SW 1271 (cell line): Measurements from ENCODE around the gene SLC34A2.
"Not testable (repeated sequence)": the region's sequence is repeated elsewhere in the genome, so short reads cannot be mapped to it uniquely, and the experiment has no call there.

Experiments
- DNase-seq, 2 experiments: peaks; one replicate each; lab custom pipeline; 2025; lab: John Stamatoyannopoulos, UW

Gene SLC34A2

GRCh38 chr4:25654971-25655963 lies at the start of gene SLC34A2:
TSS of gene SLC34A2 (plus strand) at chr4:25655851. CDS start at chr4:25662501, 6,650 bp downstream.
- no peak for DNase-seq

DNA sequence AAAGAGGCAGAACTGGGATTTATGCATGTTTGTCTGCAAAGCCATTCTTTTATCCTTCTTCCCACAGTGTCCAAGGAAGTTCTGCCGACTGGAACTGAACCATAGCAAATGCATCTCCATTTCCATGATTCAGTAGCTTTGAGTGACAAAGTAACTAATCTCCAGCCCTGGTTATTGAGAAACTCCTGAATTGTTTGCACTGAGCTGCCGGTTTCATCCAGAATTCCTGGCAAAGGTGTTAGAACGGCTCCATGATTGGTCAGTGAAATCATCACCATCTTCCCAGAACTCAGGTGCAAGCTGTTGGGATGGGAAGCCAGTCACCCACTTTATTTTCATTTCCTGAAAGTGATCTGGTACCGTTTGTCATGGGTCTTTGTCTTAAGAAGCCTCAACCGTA lies 47.0 kb upstream of the SLC34A2 start:
- no peak for DNase-seq

DNA sequence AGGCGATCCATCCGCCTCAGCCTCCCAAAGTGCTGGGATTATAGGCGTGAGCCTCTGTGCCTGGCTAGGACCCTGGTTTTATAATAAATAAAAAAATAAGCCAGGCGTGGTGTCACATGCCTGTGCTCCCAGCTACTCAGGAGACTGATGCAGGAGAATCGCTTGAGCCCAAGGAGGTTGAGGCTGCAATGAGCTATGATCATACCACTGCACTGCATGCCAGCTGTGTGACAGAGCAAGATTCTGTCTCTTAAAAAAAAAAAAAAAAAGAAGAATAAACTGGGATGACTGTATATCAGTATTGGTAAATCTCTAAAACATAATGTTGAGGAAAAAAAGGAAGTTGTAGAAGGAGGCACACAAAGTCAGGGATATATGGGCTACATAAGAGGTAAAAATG lies 45.7 kb upstream of the SLC34A2 start:
- DNase-seq: no peak

GRCh38 chr4:25613613-25614012 lies 42.0 kb upstream of the SLC34A2 start:
- not testable (repeated sequence) for DNase-seq

DNA sequence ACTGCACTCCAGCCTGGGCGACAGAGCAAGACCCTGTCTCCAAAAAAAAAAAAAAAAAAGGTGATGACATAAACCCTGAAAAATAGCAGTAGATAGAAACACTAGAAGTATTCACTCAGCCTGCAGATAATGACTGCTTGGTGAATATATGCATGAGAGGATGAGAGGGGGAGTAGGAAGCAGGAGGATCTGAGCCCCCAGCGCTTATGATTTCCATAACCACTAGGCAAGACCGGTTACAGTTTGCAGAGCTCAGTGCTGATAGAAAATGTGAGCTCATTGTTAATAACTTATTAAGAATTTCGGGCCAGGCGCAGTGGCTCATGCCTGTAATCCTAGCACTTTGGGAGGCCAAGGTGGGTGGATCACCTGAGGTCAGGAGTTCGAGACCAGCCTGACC lies 40.8 kb upstream of the SLC34A2 start:
- no peak for DNase-seq

- DNase-seq: no peak
These were observed 34.4 kb upstream of the SLC34A2 start for GRCh38 chr4:25621027-25621930.

GRCh38 chr4:25624616-25625015 lies 31.0 kb upstream of the SLC34A2 start:
- DNase-seq: no peak

GRCh38 chr4:25628451-25628850 lies 27.2 kb upstream of the SLC34A2 start:
- DNase-seq: no peak

DNA sequence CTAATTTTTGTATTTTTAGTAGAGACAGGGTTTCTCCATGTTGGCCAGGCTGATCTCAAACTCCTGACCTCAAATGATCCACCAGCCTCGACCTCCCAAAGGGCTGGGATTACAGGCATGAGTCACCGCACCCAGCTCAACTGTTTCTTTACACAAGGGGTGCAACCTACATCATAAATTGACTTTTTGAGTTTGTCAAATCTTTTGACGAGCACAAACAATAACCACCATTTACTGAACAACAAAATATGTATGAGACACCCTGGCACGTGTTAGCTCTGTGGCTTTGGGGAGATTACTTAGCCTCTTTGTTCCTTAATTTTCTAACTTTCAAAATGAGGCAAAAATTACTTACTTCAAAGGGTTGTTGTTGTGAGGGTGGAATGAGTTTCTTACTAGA lies 23.5 kb upstream of the SLC34A2 start:
- DNase-seq: no peak

GRCh38 chr4:25633541-25633940 lies 22.1 kb upstream of the SLC34A2 start:
- DNase-seq: no peak

DNA sequence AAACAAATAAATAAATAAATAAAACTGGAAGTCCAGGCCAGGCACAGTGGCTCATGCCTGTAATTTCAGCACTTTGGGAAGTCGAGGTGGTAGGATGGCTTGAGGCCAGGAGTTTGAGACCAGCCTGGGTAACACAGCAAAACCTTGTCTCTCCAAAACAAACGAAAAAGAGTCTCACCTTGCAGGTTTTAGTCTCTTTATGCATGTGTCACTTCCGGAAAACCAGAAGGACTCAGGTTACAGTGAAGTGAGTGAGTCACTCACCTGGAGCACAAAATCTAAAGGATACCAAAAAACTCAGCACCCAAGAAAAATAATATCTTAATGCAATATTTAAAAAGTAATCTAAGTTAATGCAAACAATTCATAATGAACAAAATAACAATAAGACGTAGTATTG lies 20.1 kb upstream of the SLC34A2 start:
- no peak for DNase-seq

GRCh38 chr4:25637581-25638220 lies 17.9 kb upstream of the SLC34A2 start:
- DNase-seq: no peak

DNA sequence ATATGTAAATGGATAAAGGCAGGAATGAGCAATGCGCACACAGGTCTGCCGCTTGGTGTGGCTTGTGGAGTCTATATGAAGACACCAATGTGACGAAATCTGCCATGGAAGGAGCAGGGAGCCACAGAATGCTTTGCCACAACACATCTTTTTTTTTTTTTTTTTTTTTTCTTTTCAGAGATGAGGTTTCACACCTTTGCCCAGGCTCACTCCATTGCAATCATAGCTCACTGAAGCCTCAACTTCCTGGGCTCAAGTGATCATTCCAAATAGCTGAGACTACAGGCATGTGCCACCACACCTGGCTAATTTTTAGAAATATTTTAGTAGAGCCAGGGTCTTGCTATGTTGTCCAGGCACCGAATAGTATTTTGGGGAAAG lies 17.4 kb upstream of the SLC34A2 start:
- DNase-seq: no peak

DNA sequence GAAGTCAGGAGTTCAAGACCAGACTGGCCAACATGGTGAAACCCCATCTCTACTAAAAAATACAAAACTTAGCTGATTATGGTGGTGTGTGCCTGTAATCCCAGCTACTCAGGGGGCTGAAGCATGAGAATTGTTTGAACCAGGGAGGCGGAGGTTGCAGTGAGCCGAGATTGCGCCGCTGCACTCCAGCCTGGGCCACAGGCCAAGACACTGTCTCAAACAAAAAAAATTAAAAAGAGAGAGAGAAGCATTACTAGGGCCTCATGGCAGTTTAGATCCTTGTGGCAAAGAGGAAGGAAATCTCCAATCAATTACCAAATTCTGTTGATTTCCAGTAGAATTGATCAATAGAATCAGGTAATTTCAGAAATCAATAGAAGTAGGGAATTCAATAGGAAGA lies 16.8 kb upstream of the SLC34A2 start:
- DNase-seq: no peak

- no peak for DNase-seq
These were observed 5.3 kb upstream of the SLC34A2 start for GRCh38 chr4:25650311-25650710.

- DNase-seq: no peak
These were observed 4.0 kb upstream of the SLC34A2 start for GRCh38 chr4:25651682-25652081.

- DNase-seq: no peak
These were observed 1.4 kb upstream of the SLC34A2 start for GRCh38 chr4:25654031-25654970.

GRCh38 chr4:25656031-25656430 lies 380 bp downstream of the SLC34A2 start:
- no peak for DNase-seq

GRCh38 chr4:25658357-25658771 lies 2.7 kb downstream of the SLC34A2 start:
- no peak for DNase-seq

GRCh38 chr4:25658777-25659176 lies 3.1 kb downstream of the SLC34A2 start:
- no peak for DNase-seq

DNA sequence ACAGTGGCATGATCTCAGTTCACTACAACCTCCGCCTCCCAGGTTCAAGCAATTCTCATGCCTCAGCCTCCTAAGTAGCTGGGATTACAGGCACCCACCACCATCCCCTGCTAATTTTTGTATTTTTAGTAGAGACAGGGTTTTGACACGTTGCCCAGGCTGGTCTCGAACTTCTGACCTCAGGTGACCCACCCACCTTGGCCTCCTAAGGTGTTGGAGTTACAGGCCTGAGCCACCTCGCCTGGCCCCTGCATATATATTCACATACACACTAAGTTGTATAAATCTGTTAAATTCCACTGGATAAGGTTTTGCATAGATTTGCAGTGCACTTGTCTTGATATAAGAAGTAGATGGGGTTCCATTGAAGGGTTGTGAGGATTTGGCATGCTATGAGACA lies 5.8 kb downstream of the SLC34A2 start:
- DNase-seq: not testable (repeated sequence)
